IMR-90 (cell line): ENCODE results near the gene NCAPD3. TPM values are rescaled to one million over a fixed set of nuclear protein-coding genes. Genes with fewer than 3 reads are reported as not detected.
A peak's percentile ranks its signal among the peaks of the same experiment; 100 is the strongest.

Experiments used
- BHLHE40 ChIP-seq: fragments of 150-350 bp; IDR thresholded peaks from 2 replicates; pipeline ENCODE4 v1.6.1; 2016; ENCODE audit warnings: mild to moderate bottlenecking, low read depth, low read length
- CEBPB ChIP-seq: IDR thresholded peaks from 2 replicates; pipeline ENCODE4 v1.6.1; 2012; ENCODE audit warnings: low read depth, low read length, improper control_type of control experiment
- MAFK ChIP-seq: IDR thresholded peaks from 2 replicates; pipeline ENCODE4 v1.6.1; 2012; ENCODE audit warnings: low read depth, low read length, improper control_type of control experiment
- MAZ ChIP-seq: IDR thresholded peaks from 2 replicates; pipeline ENCODE4 v1.6.1; 2012; ENCODE audit warnings: low read depth, mild to moderate bottlenecking, low read length, improper control_type of control experiment, moderate library complexity, borderline replicate concordance
- MXI1 ChIP-seq: IDR thresholded peaks from 2 replicates; pipeline ENCODE4 v1.6.1; 2012; ENCODE audit warnings: low read depth, mild to moderate bottlenecking, low read length, moderate library complexity, borderline replicate concordance
- NFE2L2 ChIP-seq: fragments of 150-350 bp; IDR thresholded peaks from 2 replicates; pipeline ENCODE4 v1.6.1; 2016; ENCODE audit warnings: low read depth, mild to moderate bottlenecking, low read length
- RAD21 ChIP-seq: IDR thresholded peaks from 2 replicates; pipeline ENCODE4 v1.6.1; 2012; ENCODE audit warnings: low read length, improper control_type of control experiment
- RCOR1 ChIP-seq: IDR thresholded peaks from 2 replicates; pipeline ENCODE4 v1.6.1; 2012; ENCODE audit warnings: mild to moderate bottlenecking, low read length, improper control_type of control experiment; ENCODE audit not compliant: insufficient replicate concordance
- SMC3 ChIP-seq: fragments of 150-350 bp; IDR thresholded peaks from 2 replicates; pipeline ENCODE4 v1.6.1; 2016; ENCODE audit warnings: low read depth, mild to moderate bottlenecking, antibody characterized with exemption, low read length, moderate library complexity
- polyA plus RNA-seq, 3 experiments: library from polyadenylated mRNA; depleted of rRNA; stranded (reverse); fragments of >200 nt; gene quantifications; 2 replicates each; pipeline ENCODE4 v1.2.3, GENCODE V29; 2012; ENCODE audit warnings: low replicate concordance in 1 of 3
- total RNA-seq: library from RNA; depleted of rRNA; stranded (reverse); fragments of >200 nt; gene quantifications from 2 replicates; pipeline ENCODE4 v1.2.3, GENCODE V29; 2012
- TF ChIP-seq, protein P1 (sequence below): conservative IDR thresholded peaks from 2 replicates; pipeline ENCODE4 v1.5.1; 2012; ENCODE audit warnings: mild to moderate bottlenecking, low read depth, low read length, improper control_type of control experiment

The NCAPD3 gene
- total and polyA plus RNA-seq, 2 of the 4 experiments (the other 2 are of a cell fraction): 18.0 to 19.2 TPM

DNA sequence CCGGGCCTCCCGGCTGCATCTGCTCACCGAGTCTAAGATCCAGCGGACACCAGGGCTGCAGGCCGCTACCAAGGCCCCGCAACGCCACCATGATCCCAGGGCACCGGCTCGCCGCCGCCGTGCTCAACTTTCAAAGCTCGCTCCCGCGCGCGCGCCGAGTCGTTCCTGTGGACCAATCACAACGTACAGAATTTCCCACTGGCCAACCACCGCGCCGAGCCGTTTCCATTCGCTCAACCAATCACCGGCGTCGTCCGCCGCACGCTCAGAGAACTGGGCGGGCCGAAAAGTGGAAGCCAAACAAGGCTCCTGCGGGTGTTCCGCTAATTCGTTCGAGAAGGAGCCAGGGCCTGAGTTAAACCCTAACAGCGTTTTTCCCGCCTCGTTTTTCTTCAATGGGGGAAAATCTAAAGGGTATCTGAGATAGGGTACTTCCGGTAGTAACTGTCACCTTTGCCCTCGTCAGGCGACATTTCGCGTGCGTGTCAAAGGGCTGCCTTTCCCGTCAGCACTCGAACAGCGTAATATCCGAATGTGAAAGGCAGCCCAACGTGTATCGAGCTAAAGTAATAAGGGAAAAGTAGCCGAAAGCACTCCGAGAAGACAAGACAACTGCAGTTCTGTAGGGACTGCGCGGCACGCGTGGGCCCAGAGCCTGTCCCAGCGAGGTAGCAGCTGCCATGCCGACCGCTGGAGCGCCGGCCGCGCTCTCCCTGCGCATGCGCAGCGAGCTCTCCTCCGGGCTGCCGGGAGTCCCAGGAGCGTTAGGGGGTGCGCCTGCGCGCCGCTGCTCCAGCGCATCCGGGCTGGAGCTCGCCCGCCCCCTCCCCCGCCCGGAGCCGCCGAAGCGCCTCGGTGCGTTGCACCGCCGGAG lies at the start of gene NCAPD3, which contains the start of gene VPS26B (continued):
- TF ChIP-seq, protein P1, sequence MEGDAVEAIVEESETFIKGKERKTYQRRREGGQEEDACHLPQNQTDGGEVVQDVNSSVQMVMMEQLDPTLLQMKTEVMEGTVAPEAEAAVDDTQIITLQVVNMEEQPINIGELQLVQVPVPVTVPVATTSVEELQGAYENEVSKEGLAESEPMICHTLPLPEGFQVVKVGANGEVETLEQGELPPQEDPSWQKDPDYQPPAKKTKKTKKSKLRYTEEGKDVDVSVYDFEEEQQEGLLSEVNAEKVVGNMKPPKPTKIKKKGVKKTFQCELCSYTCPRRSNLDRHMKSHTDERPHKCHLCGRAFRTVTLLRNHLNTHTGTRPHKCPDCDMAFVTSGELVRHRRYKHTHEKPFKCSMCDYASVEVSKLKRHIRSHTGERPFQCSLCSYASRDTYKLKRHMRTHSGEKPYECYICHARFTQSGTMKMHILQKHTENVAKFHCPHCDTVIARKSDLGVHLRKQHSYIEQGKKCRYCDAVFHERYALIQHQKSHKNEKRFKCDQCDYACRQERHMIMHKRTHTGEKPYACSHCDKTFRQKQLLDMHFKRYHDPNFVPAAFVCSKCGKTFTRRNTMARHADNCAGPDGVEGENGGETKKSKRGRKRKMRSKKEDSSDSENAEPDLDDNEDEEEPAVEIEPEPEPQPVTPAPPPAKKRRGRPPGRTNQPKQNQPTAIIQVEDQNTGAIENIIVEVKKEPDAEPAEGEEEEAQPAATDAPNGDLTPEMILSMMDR: no peak
- TF ChIP-seq BHLHE40 (peak; percentile 76), CEBPB (no peak), MAFK (no peak), RAD21 (no peak), MXI1 (peak; percentile 99), NFE2L2 (no peak), MAZ (peak; percentile 73), RCOR1 (no peak), SMC3 (no peak)
